ENCODE measurements around the gene RNF14.

The RNF14 gene

DNA sequence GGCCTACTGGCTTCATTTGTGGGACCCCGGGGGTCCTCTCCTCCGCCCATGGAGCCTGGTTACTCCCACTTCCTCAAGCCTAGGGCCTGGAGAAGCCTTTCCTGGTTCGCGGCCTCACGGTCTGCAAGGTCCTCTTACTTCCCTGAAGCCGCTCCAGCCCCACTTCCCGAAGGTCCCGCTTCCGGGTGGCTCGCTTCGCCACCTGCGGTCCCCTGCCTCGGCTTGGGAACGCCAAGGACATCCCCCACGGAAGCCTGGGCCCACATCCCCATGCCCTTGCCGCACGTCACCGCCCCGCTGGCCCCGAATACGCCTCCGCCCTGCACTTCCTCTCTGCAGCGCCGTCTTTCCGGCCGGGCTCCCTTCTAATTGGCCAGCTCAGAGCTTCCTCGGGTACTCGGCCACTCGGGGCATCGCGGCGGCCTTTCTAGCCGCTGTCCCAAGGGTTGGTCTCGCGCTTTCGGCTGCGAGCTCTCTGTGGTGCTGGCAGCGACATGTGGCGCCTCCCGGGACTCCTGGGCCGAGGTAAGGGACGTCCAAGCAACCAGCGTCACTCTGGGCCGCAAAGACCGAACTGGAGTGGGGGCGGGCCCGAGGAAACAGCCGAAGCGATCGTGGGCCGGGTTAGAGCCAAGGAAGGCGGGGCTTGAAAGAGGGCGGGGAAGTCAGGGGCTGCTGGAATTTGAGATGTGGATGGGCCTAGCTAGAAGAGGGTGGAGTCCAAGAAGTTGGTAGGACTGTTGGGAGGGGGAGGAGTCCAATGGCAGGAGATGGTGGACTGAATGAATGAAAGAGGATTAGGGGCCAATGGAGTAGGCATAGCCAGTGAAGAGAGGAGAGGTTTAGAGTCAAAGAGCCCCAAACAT lies 45.2 kb upstream of the RNF14 start, which contains the start of gene DELE1 (continued):
- TF ChIP-seq, protein P1, sequence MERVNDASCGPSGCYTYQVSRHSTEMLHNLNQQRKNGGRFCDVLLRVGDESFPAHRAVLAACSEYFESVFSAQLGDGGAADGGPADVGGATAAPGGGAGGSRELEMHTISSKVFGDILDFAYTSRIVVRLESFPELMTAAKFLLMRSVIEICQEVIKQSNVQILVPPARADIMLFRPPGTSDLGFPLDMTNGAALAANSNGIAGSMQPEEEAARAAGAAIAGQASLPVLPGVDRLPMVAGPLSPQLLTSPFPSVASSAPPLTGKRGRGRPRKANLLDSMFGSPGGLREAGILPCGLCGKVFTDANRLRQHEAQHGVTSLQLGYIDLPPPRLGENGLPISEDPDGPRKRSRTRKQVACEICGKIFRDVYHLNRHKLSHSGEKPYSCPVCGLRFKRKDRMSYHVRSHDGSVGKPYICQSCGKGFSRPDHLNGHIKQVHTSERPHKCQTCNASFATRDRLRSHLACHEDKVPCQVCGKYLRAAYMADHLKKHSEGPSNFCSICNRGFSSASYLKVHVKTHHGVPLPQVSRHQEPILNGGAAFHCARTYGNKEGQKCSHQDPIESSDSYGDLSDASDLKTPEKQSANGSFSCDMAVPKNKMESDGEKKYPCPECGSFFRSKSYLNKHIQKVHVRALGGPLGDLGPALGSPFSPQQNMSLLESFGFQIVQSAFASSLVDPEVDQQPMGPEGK (tag by site-specific recombination; IDR thresholded peaks at IDR 0.05) = peak; percentile 80
- no peak for TF ChIP-seq ZNF571 (tag by site-specific recombination; IDR thresholded peaks at IDR 0.05)
- TF ChIP-seq IKZF3 (tag by site-specific recombination; IDR thresholded peaks at IDR 0.05) = 0 out of 2 replicates have a peak, but pooled peaks have one; percentile 40

DNA sequence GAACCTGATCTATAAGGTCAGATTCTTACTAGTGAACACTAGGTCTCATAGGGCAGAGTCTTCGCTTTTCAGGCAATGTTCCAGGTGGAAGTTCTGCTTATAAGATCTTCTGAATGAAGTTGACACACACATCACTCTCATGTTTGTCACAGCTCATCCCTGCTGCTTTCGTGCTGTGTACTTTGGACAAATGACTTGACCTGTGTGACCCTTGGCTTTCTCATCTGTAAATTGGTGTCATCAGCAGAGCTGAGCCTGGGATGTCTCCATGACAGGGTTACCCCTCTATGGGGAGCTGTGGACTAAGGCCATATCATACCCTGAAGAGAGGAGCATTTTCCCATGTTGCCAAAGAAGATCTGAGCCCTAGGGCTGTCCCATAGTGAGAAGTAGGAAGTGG lies 42.5 kb upstream of the RNF14 start:
- ChIA-PET POLR2A (no interaction called here), CTCF (interaction anchor here (0.9 kb wide), 1 partner anchor 35 kb away, joined by 3 read pairs; no protein-coding TSS in a partner anchor)
- H3K36me3 ChIP-seq (ENCODE audit: control insufficient read depth in 2 of 2, insufficient read depth in 1 of 2, low read length in 2 of 2) = peaks cover 24 to 65% of the 10 kb centered on the region in 2 experiments

DNA sequence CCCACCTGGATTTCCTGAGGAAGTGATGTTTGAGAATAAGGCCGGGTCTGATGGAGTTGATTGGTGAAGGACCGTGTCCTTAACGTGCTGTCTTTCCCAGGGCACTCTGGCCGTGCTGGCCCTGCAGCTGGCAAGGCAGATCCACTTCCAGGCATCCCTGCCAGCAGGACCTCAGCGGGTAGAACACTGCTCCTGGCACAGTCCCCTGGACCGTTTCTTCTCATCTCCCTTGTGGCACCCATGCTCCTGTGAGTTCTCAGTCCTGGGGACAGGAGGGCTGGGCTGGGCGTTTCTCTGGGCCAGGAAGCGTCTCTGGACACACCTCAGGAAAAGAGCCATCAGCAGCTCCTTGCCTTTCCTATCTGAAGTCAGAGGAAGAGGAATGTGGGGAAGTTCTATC lies 40.9 kb upstream of the RNF14 start:
- peaks cover 24 to 74% of the 10 kb centered on the region in 2 experiments for H3K36me3 ChIP-seq (ENCODE audit: control insufficient read depth in 2 of 2, insufficient read depth in 1 of 2, low read length in 2 of 2)
- no peak overlapping the region for H3K4me3 ChIP-seq (ENCODE audit: low read depth, low read length)
- CTCF ChIA-PET = no interaction called here
- TF ChIP-seq ZBTB21 (tag by site-specific recombination; IDR thresholded peaks at IDR 0.05) = no peak
- TF ChIP-seq ZNF157 (tag by site-specific recombination; IDR thresholded peaks at IDR 0.05) = no peak
- TF ChIP-seq YY1 (tag by site-specific recombination; IDR thresholded peaks at IDR 0.05) = no peak
- TF ChIP-seq, protein P2, sequence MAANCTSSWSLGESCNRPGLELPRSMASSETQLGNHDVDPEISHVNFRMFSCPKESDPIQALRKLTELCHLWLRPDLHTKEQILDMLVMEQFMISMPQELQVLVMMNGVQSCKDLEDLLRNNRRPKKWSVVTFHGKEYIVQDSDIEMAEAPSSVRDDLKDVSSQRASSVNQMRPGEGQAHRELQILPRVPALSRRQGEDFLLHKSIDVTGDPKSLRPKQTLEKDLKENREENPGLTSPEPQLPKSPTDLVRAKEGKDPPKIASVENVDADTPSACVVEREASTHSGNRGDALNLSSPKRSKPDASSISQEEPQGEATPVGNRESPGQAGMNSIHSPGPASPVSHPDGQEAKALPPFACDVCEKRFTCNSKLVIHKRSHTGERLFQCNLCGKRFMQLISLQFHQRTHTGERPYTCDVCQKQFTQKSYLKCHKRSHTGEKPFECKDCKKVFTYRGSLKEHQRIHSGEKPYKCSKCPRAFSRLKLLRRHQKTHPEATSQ (tag by site-specific recombination; IDR thresholded peaks at IDR 0.05) = no peak
- TF ChIP-seq ZNF394 (tag by site-specific recombination; IDR thresholded peaks at IDR 0.05; ENCODE audit: borderline replicate concordance) = no peak
- no peak for TF ChIP-seq ZNF600 (tag by site-specific recombination; IDR thresholded peaks at IDR 0.05)
- no peak for TF ChIP-seq ZNF660 (tag by site-specific recombination; IDR thresholded peaks at IDR 0.05)
- TF ChIP-seq ZNF239 (tag by site-specific recombination; IDR thresholded peaks at IDR 0.05) = no peak
- TF ChIP-seq SP2 (tag by site-specific recombination; IDR thresholded peaks at IDR 0.05) = no peak
- no peak for TF ChIP-seq MZF1 (tag by site-specific recombination; IDR thresholded peaks at IDR 0.05; ENCODE audit: borderline replicate concordance)
- TF ChIP-seq ZNF335 (tag by site-specific recombination; conservative IDR thresholded peaks at IDR 0.05) = no peak
- TF ChIP-seq ZNF404 (tag by site-specific recombination; IDR thresholded peaks at IDR 0.05) = no peak
- no peak for TF ChIP-seq ZNF792 (tag by site-specific recombination; IDR thresholded peaks at IDR 0.05)
- no peak for TF ChIP-seq SP7 (tag by site-specific recombination; IDR thresholded peaks at IDR 0.05)
- no peak for TF ChIP-seq ZNF610 (tag by site-specific recombination; IDR thresholded peaks at IDR 0.05; ENCODE audit: borderline replicate concordance)
- TF ChIP-seq, protein P3, sequence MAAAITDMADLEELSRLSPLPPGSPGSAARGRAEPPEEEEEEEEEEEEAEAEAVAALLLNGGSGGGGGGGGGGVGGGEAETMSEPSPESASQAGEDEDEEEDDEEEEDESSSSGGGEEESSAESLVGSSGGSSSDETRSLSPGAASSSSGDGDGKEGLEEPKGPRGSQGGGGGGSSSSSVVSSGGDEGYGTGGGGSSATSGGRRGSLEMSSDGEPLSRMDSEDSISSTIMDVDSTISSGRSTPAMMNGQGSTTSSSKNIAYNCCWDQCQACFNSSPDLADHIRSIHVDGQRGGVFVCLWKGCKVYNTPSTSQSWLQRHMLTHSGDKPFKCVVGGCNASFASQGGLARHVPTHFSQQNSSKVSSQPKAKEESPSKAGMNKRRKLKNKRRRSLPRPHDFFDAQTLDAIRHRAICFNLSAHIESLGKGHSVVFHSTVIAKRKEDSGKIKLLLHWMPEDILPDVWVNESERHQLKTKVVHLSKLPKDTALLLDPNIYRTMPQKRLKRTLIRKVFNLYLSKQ (tag by site-specific recombination; IDR thresholded peaks at IDR 0.05; ENCODE audit: borderline replicate concordance) = no peak

More for the DNA sequence above, 42.5 kb upstream of the RNF14 start:
- no peaks in the 10 kb centered on the region for H3K9me3 ChIP-seq (ENCODE audit: control insufficient read depth, insufficient read depth, low read depth, low read length)
- H3K27ac ChIP-seq (ENCODE audit: extremely low read depth, low read depth, low read length) = no peak overlapping the region
- H3K4me3 ChIP-seq (ENCODE audit: low read depth, low read length) = no peak overlapping the region
- no peak for TF ChIP-seq ZNF558 (tag by site-specific recombination; IDR thresholded peaks at IDR 0.05)
- TF ChIP-seq, protein P4, sequence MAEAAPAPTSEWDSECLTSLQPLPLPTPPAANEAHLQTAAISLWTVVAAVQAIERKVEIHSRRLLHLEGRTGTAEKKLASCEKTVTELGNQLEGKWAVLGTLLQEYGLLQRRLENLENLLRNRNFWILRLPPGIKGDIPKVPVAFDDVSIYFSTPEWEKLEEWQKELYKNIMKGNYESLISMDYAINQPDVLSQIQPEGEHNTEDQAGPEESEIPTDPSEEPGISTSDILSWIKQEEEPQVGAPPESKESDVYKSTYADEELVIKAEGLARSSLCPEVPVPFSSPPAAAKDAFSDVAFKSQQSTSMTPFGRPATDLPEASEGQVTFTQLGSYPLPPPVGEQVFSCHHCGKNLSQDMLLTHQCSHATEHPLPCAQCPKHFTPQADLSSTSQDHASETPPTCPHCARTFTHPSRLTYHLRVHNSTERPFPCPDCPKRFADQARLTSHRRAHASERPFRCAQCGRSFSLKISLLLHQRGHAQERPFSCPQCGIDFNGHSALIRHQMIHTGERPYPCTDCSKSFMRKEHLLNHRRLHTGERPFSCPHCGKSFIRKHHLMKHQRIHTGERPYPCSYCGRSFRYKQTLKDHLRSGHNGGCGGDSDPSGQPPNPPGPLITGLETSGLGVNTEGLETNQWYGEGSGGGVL (tag by site-specific recombination; IDR thresholded peaks at IDR 0.05) = no peak
- no peaks in the 10 kb centered on the region for H3K4me1 ChIP-seq (ENCODE audit: control insufficient read depth, insufficient read depth, low read length)

More for the DNA sequence above, 40.9 kb upstream of the RNF14 start:
- Histone ChIP-seq H3K9me3 (ENCODE audit: control insufficient read depth, insufficient read depth, low read depth, low read length) (no peaks in the 10 kb centered on the region), H3K4me1 (ENCODE audit: control insufficient read depth, insufficient read depth, low read length) (no peaks in the 10 kb centered on the region), H3K27ac (ENCODE audit: extremely low read depth, low read depth, low read length) (no peak overlapping the region)
- POLR2A ChIA-PET = no interaction called here

Data from HEK293 (cell line).